Lung (tissue), 12 donors: Measurements from ENCODE around the gene NUCB1. TPM values are rescaled to one million over a fixed set of nuclear protein-coding genes. Genes with fewer than 3 reads are reported as not detected.
A peak's percentile ranks its signal among the peaks of the same experiment; 100 is the strongest.

Source experiments
- ATAC-seq: fragments of 200-7000 bp; cut with Tn5 transposase; one replicate; pipeline ENCODE4 v1.9.1; 2020; ENCODE audit warnings: moderate number of reproducible peaks; ENCODE audit not compliant: insufficient read depth, low FRiP score
- DNase-seq, 3 donors: peaks; one replicate each; pipeline ENCODE4 v3.0.0-alpha.2; 2013 to 2017
- H3K27ac ChIP-seq, 2 donors: one replicate each; pipeline ENCODE4 v1.5.1; 2013; ENCODE audit warnings: mild to moderate bottlenecking in 2 of 2, moderate library complexity in 2 of 2, control low read depth in 1 of 2, inconsistent platforms in 1 of 2, low read depth in 1 of 2, low read length in 1 of 2
- H3K27me3 ChIP-seq, 3 donors: one replicate each; pipeline ENCODE4 v1.5.1; 2013; ENCODE audit warnings: low read length in 2 of 3; ENCODE audit not compliant: control insufficient read depth in 3 of 3, insufficient read depth in 3 of 3
- H3K36me3 ChIP-seq, 4 donors: one replicate each; pipeline ENCODE4 v1.5.1; 2013; ENCODE audit warnings: low read length in 4 of 4, mild to moderate bottlenecking in 1 of 4, moderate library complexity in 1 of 4; ENCODE audit not compliant: control insufficient read depth in 4 of 4, insufficient read depth in 4 of 4
- H3K4me1 ChIP-seq, 5 donors: one replicate each; pipeline ENCODE4 v1.5.1; 2013; ENCODE audit warnings: low read length in 5 of 5, mild to moderate bottlenecking in 2 of 5, moderate library complexity in 1 of 5; ENCODE audit not compliant: control insufficient read depth in 5 of 5, insufficient read depth in 5 of 5
- H3K4me3 ChIP-seq: one replicate; pipeline ENCODE4 v1.5.1; 2013; ENCODE audit warnings: mild to moderate bottlenecking, control low read depth, moderate library complexity
- H3K9ac ChIP-seq, 2 donors: one replicate each; pipeline ENCODE4 v1.5.1; 2013; ENCODE audit warnings: low read length in 2 of 2, control low read depth in 1 of 2; ENCODE audit not compliant: insufficient read depth in 1 of 2
- H3K9me3 ChIP-seq, 4 donors: one replicate each; pipeline ENCODE4 v1.5.1; 2013; ENCODE audit warnings: low read length in 3 of 4, mild to moderate bottlenecking in 1 of 4, moderate library complexity in 1 of 4; ENCODE audit not compliant: control insufficient read depth in 4 of 4, insufficient read depth in 3 of 4
- CTCF ChIP-seq: IDR thresholded peaks from 2 replicates; pipeline ENCODE4 v1.5.1; 2012; ENCODE audit warnings: mild to moderate bottlenecking; ENCODE audit errors: control extremely low read depth, extremely low read depth
- WGBS, 2 donors: extraction: QIAGEN DNeasy Blood & Tissue Kit; methylation state at CpG; one replicate each; pipeline ENCODE4 v1.1.7; 2013; 5-methylcytosine and 5-hydroxymethylcytosine counted together
- polyA plus RNA-seq, 2 donors: library from polyadenylated mRNA; stranded (reverse); fragments of 200-250 nt; gene quantifications; one replicate each; pipeline ENCODE4 v1.2.1, GENCODE V29; 2013
- total RNA-seq, 2 donors: library from RNA; depleted of rRNA in 1 of 2; stranded (reverse); fragments of >200 nt in 1 of 2; gene quantifications; one replicate each; pipeline ENCODE4 v1.2.1, GENCODE V29; 2014 to 2021
- donor health status: control.
- donor health status: control.
- donor health status: Bipolar disorder and iron deficiency.
- donor health status: healthy.
- donor health status: DM: yes; HTN: yes; CAD: no.

NUCB1 gene
- total and polyA plus RNA-seq, 4 donors = 214 to 367 (median 354) TPM

GRCh38 chr19:48946463-48947257 is 46.5 kb downstream of the NUCB1 start:
- 75 to 85% methylated on average over 9 of the region's 9 CpGs for WGBS, 2 donors
- no peak for ATAC-seq
- Histone ChIP-seq H3K4me3 (no peak overlapping the region), H3K4me1 (peaks cover 0 to 2% (median 0%) of the 10 kb centered on the region in 5 donors), H3K9me3 (peaks cover 0 to 2% (median 0%) of the 10 kb centered on the region in 4 donors), H3K9ac (no peak overlapping the region), H3K27me3 (no peaks in the 10 kb centered on the region), H3K36me3 (no peaks in the 10 kb centered on the region), H3K27ac (no peak overlapping the region)
- no peak for DNase-seq
- no peak for TF ChIP-seq CTCF

GRCh38 chr19:48947258-48947542 is 47.1 kb downstream of the NUCB1 start:
- H3K9ac ChIP-seq = no peak overlapping the region
- ATAC-seq (no peak), DNase-seq (no peak)
- H3K4me3 ChIP-seq = no peak overlapping the region
- H3K36me3 ChIP-seq = no peaks in the 10 kb centered on the region
- 96 to 100% methylated on average over 3 of the region's 3 CpGs for WGBS, 2 donors
- H3K27ac ChIP-seq = no peak overlapping the region
- H3K27me3 ChIP-seq = no peaks in the 10 kb centered on the region
- TF ChIP-seq CTCF = no peak
- peaks cover 0 to 2% (median 0%) of the 10 kb centered on the region in 4 donors for H3K9me3 ChIP-seq
- peaks cover 0 to 2% (median 0%) of the 10 kb centered on the region in 5 donors for H3K4me1 ChIP-seq

GRCh38 chr19:48950159-48950558 is 50.0 kb downstream of the NUCB1 start:
- Histone ChIP-seq H3K9me3 (no peaks in the 10 kb centered on the region), H3K27me3 (no peaks in the 10 kb centered on the region), H3K4me3 (no peak overlapping the region), H3K9ac (no peak overlapping the region), H3K27ac (no peak overlapping the region), H3K36me3 (no peaks in the 10 kb centered on the region), H3K4me1 (peaks cover 0 to 2% (median 0%) of the 10 kb centered on the region in 5 donors)
- 60 to 74% methylated on average over 3 of the region's 3 CpGs for WGBS, 2 donors
- no peak for ATAC-seq
- DNase-seq = peak in 2 of 3 donors; percentile 38 to 55
- no peak for TF ChIP-seq CTCF
